Measurements from ENCODE around the gene LONRF3. TPM values are rescaled to one million over a fixed set of nuclear protein-coding genes. Genes with fewer than 3 reads are reported as not detected.

Gene LONRF3
- total RNA-seq: under 1 TPM; 0.29 to 0.35 TPM

- Mint-ChIP-seq H3K9me3 (no peaks in the 10 kb centered on the region), H3K27ac (peak within 1 kb of the TSS; percentile 75), H3K36me3 (ENCODE audit: low read depth) (peaks cover 2% of the 10 kb centered on the region), H3K4me1 (peaks cover 13% of the 10 kb centered on the region), H3K4me3 (peak within 1 kb of the TSS; percentile 75), H3K27me3 (peaks cover 53% of the 10 kb centered on the region)
- DNase-seq: peak; percentile 32
- ChIA-PET POLR2A (no interaction called here), CTCF (no interaction called here)
Measured at GRCh38 chrX:118974088-118974907, at the start of gene LONRF3. LONRF3 (plus strand) TSS chrX:118974618; CDS start chrX:118974781, 163 bp downstream.

- H3K4me3 Mint-ChIP-seq: no peak overlapping the region
- H3K9me3 Mint-ChIP-seq: no peaks in the 10 kb centered on the region
- CTCF ChIA-PET: no interaction called here
- H3K27ac Mint-ChIP-seq: no peak overlapping the region
- H3K36me3 Mint-ChIP-seq (ENCODE audit: low read depth): no peaks in the 10 kb centered on the region
- H3K4me1 Mint-ChIP-seq: no peaks in the 10 kb centered on the region
- no peaks in the 10 kb centered on the region for H3K27me3 Mint-ChIP-seq
- no peak for DNase-seq
- POLR2A ChIA-PET: no interaction called here
Measured at GRCh38 chrX:118928151-118928550, 46.3 kb upstream of the LONRF3 start.

GRCh38 chrX:118935352-118935751, 39.1 kb upstream of the LONRF3 start:
- Mint-ChIP-seq H3K27ac (no peak overlapping the region), H3K27me3 (no peaks in the 10 kb centered on the region), H3K36me3 (ENCODE audit: low read depth) (no peaks in the 10 kb centered on the region), H3K4me3 (no peak overlapping the region), H3K4me1 (no peaks in the 10 kb centered on the region), H3K9me3 (no peaks in the 10 kb centered on the region)
- POLR2A ChIA-PET: no interaction called here
- DNase-seq: no peak
- CTCF ChIA-PET: no interaction called here

- H3K27me3 Mint-ChIP-seq: no peaks in the 10 kb centered on the region
- ChIA-PET POLR2A (no interaction called here), CTCF (no interaction called here)
- no peaks in the 10 kb centered on the region for H3K4me1 Mint-ChIP-seq
- H3K4me3 Mint-ChIP-seq: no peak overlapping the region
- no peak overlapping the region for H3K27ac Mint-ChIP-seq
- no peaks in the 10 kb centered on the region for H3K36me3 Mint-ChIP-seq (ENCODE audit: low read depth)
- DNase-seq: no peak
- no peaks in the 10 kb centered on the region for H3K9me3 Mint-ChIP-seq
Measured at GRCh38 chrX:118941147-118941546, 33.3 kb upstream of the LONRF3 start.

- H3K36me3 Mint-ChIP-seq (ENCODE audit: low read depth): no peaks in the 10 kb centered on the region
- H3K4me3 Mint-ChIP-seq: no peak overlapping the region
- no peak for DNase-seq
- no peaks in the 10 kb centered on the region for H3K9me3 Mint-ChIP-seq
- H3K27me3 Mint-ChIP-seq: no peaks in the 10 kb centered on the region
- ChIA-PET POLR2A (no interaction called here), CTCF (no interaction called here)
- H3K4me1 Mint-ChIP-seq: no peaks in the 10 kb centered on the region
- no peak overlapping the region for H3K27ac Mint-ChIP-seq
Measured at GRCh38 chrX:118943102-118943501, 31.3 kb upstream of the LONRF3 start.

- no peaks in the 10 kb centered on the region for H3K36me3 Mint-ChIP-seq (ENCODE audit: low read depth)
- H3K4me1 Mint-ChIP-seq: no peaks in the 10 kb centered on the region
- POLR2A ChIA-PET: no interaction called here
- no peak overlapping the region for H3K4me3 Mint-ChIP-seq
- DNase-seq: no peak
- no peak overlapping the region for H3K27ac Mint-ChIP-seq
- H3K9me3 Mint-ChIP-seq: no peaks in the 10 kb centered on the region
- CTCF ChIA-PET: no interaction called here
- no peaks in the 10 kb centered on the region for H3K27me3 Mint-ChIP-seq
Measured at GRCh38 chrX:118945921-118946320, 28.5 kb upstream of the LONRF3 start.

- Mint-ChIP-seq H3K4me3 (no peak overlapping the region), H3K27ac (no peak overlapping the region), H3K4me1 (no peaks in the 10 kb centered on the region), H3K9me3 (no peaks in the 10 kb centered on the region), H3K27me3 (no peaks in the 10 kb centered on the region), H3K36me3 (ENCODE audit: low read depth) (no peaks in the 10 kb centered on the region)
- no peak for DNase-seq
- CTCF ChIA-PET: no interaction called here
- POLR2A ChIA-PET: no interaction called here
Measured at GRCh38 chrX:118948270-118948669, 26.1 kb upstream of the LONRF3 start.

- Mint-ChIP-seq H3K27me3 (no peaks in the 10 kb centered on the region), H3K36me3 (ENCODE audit: low read depth) (no peaks in the 10 kb centered on the region), H3K27ac (no peak overlapping the region), H3K4me3 (no peak overlapping the region), H3K9me3 (no peaks in the 10 kb centered on the region), H3K4me1 (no peaks in the 10 kb centered on the region)
- no peak for DNase-seq
- ChIA-PET CTCF (no interaction called here), POLR2A (no interaction called here)
Measured at GRCh38 chrX:118961866-118962560, 12.4 kb upstream of the LONRF3 start.

- no peak for DNase-seq
- H3K27ac Mint-ChIP-seq: peak overlapping the region; percentile 41
- no peaks in the 10 kb centered on the region for H3K27me3 Mint-ChIP-seq
- no peaks in the 10 kb centered on the region for H3K36me3 Mint-ChIP-seq (ENCODE audit: low read depth)
- H3K4me1 Mint-ChIP-seq: no peaks in the 10 kb centered on the region
- CTCF ChIA-PET: no interaction called here
- no peaks in the 10 kb centered on the region for H3K9me3 Mint-ChIP-seq
- POLR2A ChIA-PET: no interaction called here
- no peak overlapping the region for H3K4me3 Mint-ChIP-seq
Measured at GRCh38 chrX:118963159-118963558, 11.3 kb upstream of the LONRF3 start.

- Mint-ChIP-seq H3K36me3 (ENCODE audit: low read depth) (no peaks in the 10 kb centered on the region), H3K4me3 (no peak overlapping the region), H3K4me1 (no peaks in the 10 kb centered on the region), H3K27ac (no peak overlapping the region), H3K9me3 (no peaks in the 10 kb centered on the region), H3K27me3 (no peaks in the 10 kb centered on the region)
- no peak for DNase-seq
- POLR2A ChIA-PET: no interaction called here
- CTCF ChIA-PET: no interaction called here
Measured at GRCh38 chrX:118964252-118964651, 10.2 kb upstream of the LONRF3 start.

GRCh38 chrX:118965395-118965794, 9.0 kb upstream of the LONRF3 start:
- H3K9me3 Mint-ChIP-seq: no peaks in the 10 kb centered on the region
- peaks cover 3% of the 10 kb centered on the region for H3K27me3 Mint-ChIP-seq
- no peak overlapping the region for H3K4me3 Mint-ChIP-seq
- H3K36me3 Mint-ChIP-seq (ENCODE audit: low read depth): no peaks in the 10 kb centered on the region
- DNase-seq: no peak
- POLR2A ChIA-PET: no interaction called here
- H3K4me1 Mint-ChIP-seq: no peaks in the 10 kb centered on the region
- H3K27ac Mint-ChIP-seq: no peak overlapping the region
- CTCF ChIA-PET: interaction anchor here (0.8 kb wide), 1 partner anchor 26 kb away, joined by 3 read pairs; no protein-coding TSS in a partner anchor

- no peak overlapping the region for H3K27ac Mint-ChIP-seq
- no peak for DNase-seq
- no peaks in the 10 kb centered on the region for H3K9me3 Mint-ChIP-seq
- ChIA-PET POLR2A (no interaction called here), CTCF (no interaction called here)
- H3K36me3 Mint-ChIP-seq (ENCODE audit: low read depth): no peaks in the 10 kb centered on the region
- H3K4me1 Mint-ChIP-seq: no peaks in the 10 kb centered on the region
- peaks cover 15% of the 10 kb centered on the region for H3K27me3 Mint-ChIP-seq
- no peak overlapping the region for H3K4me3 Mint-ChIP-seq
Measured at GRCh38 chrX:118968031-118968430, 6.4 kb upstream of the LONRF3 start.

GRCh38 chrX:118971552-118971951, 2.9 kb upstream of the LONRF3 start:
- Mint-ChIP-seq H3K27me3 (peaks cover 38% of the 10 kb centered on the region), H3K4me3 (no peak overlapping the region), H3K4me1 (peaks cover 13% of the 10 kb centered on the region), H3K27ac (no peak overlapping the region), H3K36me3 (ENCODE audit: low read depth) (peaks cover 2% of the 10 kb centered on the region), H3K9me3 (no peaks in the 10 kb centered on the region)
- CTCF ChIA-PET: interaction anchor here (0.6 kb wide), 1 partner anchor 489 kb away, joined by 3 read pairs; no protein-coding TSS in a partner anchor
- no peak for DNase-seq
- POLR2A ChIA-PET: no interaction called here
